Measurements from ENCODE around the gene TSPAN12. TPM values are rescaled to one million over a fixed set of nuclear protein-coding genes. Genes with fewer than 3 reads are reported as not detected.

Gene TSPAN12
- total and polyA plus RNA-seq, 2 of the 8 experiments (the other 6 are each of a cell fraction or from before 2014, with no cell fraction given), result 6.1 to 17.9 TPM

GRCh38 chr7:120799813-120800475 is 58.0 kb downstream of the TSPAN12 start (continued):
- TF ChIP-seq SIRT6 (IDR thresholded peaks at IDR 0.05; ENCODE audit: low read length) (no peak), KDM4A (IDR thresholded peaks at IDR 0.05; ENCODE audit: low read depth, low read length, severe bottlenecking) (no peak), SP2 (IDR thresholded peaks at IDR 0.05; ENCODE audit: low read length) (no peak), CEBPB (IDR thresholded peaks at IDR 0.05; ENCODE audit: low read depth, low read length) (no peak), SUZ12 (IDR thresholded peaks at IDR 0.05; ENCODE audit: low read length) (no peak), SP4 (IDR thresholded peaks at IDR 0.05; ENCODE audit: low read length) (no peak)

All from H1 (cell line).